Measurements from ENCODE around the gene CALCOCO2. TPM values are rescaled to one million over a fixed set of nuclear protein-coding genes. Genes with fewer than 3 reads are reported as not detected.

CALCOCO2 gene
- total and polyA plus RNA-seq, 10 of the 15 experiments (the other 5 are each of a cell fraction or from before 2014, with no cell fraction given) = 20.2 to 138 (median 53.1) TPM

GRCh38 chr17:48818361-48818841 is 12.4 kb upstream of the CALCOCO2 start:
- SMC1A ChIA-PET (ENCODE audit: uncharacterized antibody, unreplicated experiment) = interaction anchor here (1.9 to 17.5 kb wide), 2 partner anchors 42 to 58 kb away, joined by 7 to 281 read pairs; no protein-coding TSS in a partner anchor
- no peak overlapping the region for H3K4me3 ChIP-seq
- no peaks in the 10 kb centered on the region for H4K20me1 ChIP-seq (ENCODE audit: control insufficient read depth, insufficient read depth)
- POLR2A ChIA-PET = no interaction called here
- DNase-seq (ENCODE audit: low read depth, low spot score) = no peak
- no peak overlapping the region for H3K4me2 ChIP-seq (ENCODE audit: control insufficient read depth, insufficient read depth)
- H3K79me2 ChIP-seq (ENCODE audit: control insufficient read depth, insufficient read depth, low read length) = no peaks in the 10 kb centered on the region
- no peak overlapping the region for H3K9ac ChIP-seq (ENCODE audit: control insufficient read depth, insufficient read depth, low read length)
- no peaks in the 10 kb centered on the region for H3K36me3 ChIP-seq (ENCODE audit: control insufficient read depth in 2 of 2, insufficient read depth in 2 of 2, low read length in 1 of 2)
- peaks cover 12% of the 10 kb centered on the region for H3K4me1 ChIP-seq (ENCODE audit: control insufficient read depth, insufficient read depth, low read length)
- TF ChIP-seq SRF (IDR thresholded peaks at IDR 0.05; ENCODE audit: low read depth in 2 of 2, low read length in 2 of 2) (no peak), SUPT20H (IDR thresholded peaks at IDR 0.05; ENCODE audit: borderline replicate concordance, control insufficient read depth, low read depth, low read length) (no peak), YY1 (IDR thresholded peaks at IDR 0.05; ENCODE audit: low read depth, low read length) (no peak), BMI1 (IDR thresholded peaks at IDR 0.05; ENCODE audit: borderline replicate concordance) (no peak), ZZZ3 (IDR thresholded peaks at IDR 0.05; ENCODE audit: control insufficient read depth, insufficient read length, low read depth) (no peak), IKZF1 (conservative IDR thresholded peaks at IDR 0.05) (no peak), STAT3 (IDR thresholded peaks at IDR 0.05; ENCODE audit: low read depth, low read length) (no peak), MAX (IDR thresholded peaks at IDR 0.05; ENCODE audit: low read depth, low read length) (no peak)
- no TSS peak for BruUV-seq (replicated peaks)
- CTCF ChIA-PET = interaction anchor here (1.4 to 15.2 kb wide), 4 partner anchors 14 to 214 kb away, joined by 3 to 490 read pairs (median 6); no protein-coding TSS in a partner anchor
- no peak overlapping the region for H2AFZ ChIP-seq (ENCODE audit: control insufficient read depth, low read depth, low read length)
- in situ Hi-C loops (cut with MboI) (no loop called here), intact Hi-C loops (cut with micrococcal nuclease; ENCODE audit: unreplicated experiment) (no loop called here)
- 79% methylated on average over 9 of the region's 9 CpGs for WGBS (ENCODE audit: insufficient coverage, insufficient replicate concordance, low lambda C conversion rate, missing lambda C conversion rate)
- H3K9me3 ChIP-seq (replicated peaks; ENCODE audit: control insufficient read depth, insufficient read depth, low read length) = no peaks in the 10 kb centered on the region
- no peak overlapping the region for H3K27ac ChIP-seq (ENCODE audit: control insufficient read depth, insufficient read depth)
- no peak for FAIRE-seq
- H3K27me3 ChIP-seq (replicated peaks in 1 of 2; ENCODE audit: control insufficient read depth in 2 of 2, insufficient read depth in 2 of 2, low read length in 1 of 2) = peaks cover 0 to 6% of the 10 kb centered on the region in 2 experiments; a peak in 1 of 4 replicates
- no peak for ATAC-seq
- RAD21 ChIA-PET (ENCODE audit: unreplicated experiment) = interaction anchor here (18.8 kb wide), 1 partner anchor 60 kb away, joined by 376 read pairs; no protein-coding TSS in a partner anchor
